SK-N-SH treated with all-trans-retinoic acid at 6 μM for 48 hours (cell line): ENCODE results near the gene TRRAP.
"Not testable (repeated sequence)": the region's sequence is repeated elsewhere in the genome, so short reads cannot be mapped to it uniquely, and the experiment has no call there.

Source experiments
- ATAC-seq: fragments of 200-7000 bp; cut with Tn5 transposase; 3 replicates; pipeline ENCODE4 v1.9.1; 2020; ENCODE audit warnings: mild to moderate bottlenecking, moderate library complexity
- ARNTL ChIP-seq: fragments of 450-650 bp; formaldehyde crosslinking; IDR thresholded peaks from 2 replicates; pipeline ENCODE4 v1.5.0; 2020; ENCODE audit warnings: low read depth, mild to moderate bottlenecking, moderate library complexity, borderline replicate concordance
- CREB5 ChIP-seq: fragments of 250-450 bp; sonication (Bioruptor Pico); IDR thresholded peaks from 2 replicates; pipeline ENCODE4 v1.5.1; 2020; ENCODE audit warnings: low read depth, mild to moderate bottlenecking, moderate library complexity
- CSDC2 ChIP-seq: fragments of 250-450 bp; sonication (Bioruptor Pico); IDR thresholded peaks from 2 replicates; pipeline ENCODE4 v1.5.0; 2020; ENCODE audit warnings: mild to moderate bottlenecking, moderate library complexity
- CSRNP3 ChIP-seq: fragments of 250-450 bp; sonication (Bioruptor Pico); IDR thresholded peaks from 2 replicates; pipeline ENCODE4 v1.5.1; 2021; ENCODE audit warnings: mild to moderate bottlenecking, moderate library complexity
- ESRRG ChIP-seq: fragments of 250-450 bp; sonication (Bioruptor Pico); IDR thresholded peaks from 2 replicates; pipeline ENCODE4 v1.6.1; 2021; ENCODE audit warnings: mild to moderate bottlenecking
- GLIS3 ChIP-seq: fragments of 250-450 bp; sonication (Bioruptor Pico); IDR thresholded peaks from 2 replicates; pipeline ENCODE4 v1.5.0; 2020; ENCODE audit warnings: mild to moderate bottlenecking, moderate library complexity
- ISL1 ChIP-seq: fragments of 250-450 bp; sonication (Bioruptor Pico); IDR thresholded peaks from 2 replicates; pipeline ENCODE4 v2.1.2; 2022; ENCODE audit warnings: mild to moderate bottlenecking, moderate library complexity
- OSR1 ChIP-seq: fragments of 250-450 bp; sonication (Bioruptor Pico); IDR thresholded peaks from 2 replicates; pipeline ENCODE4 v1.8.0; 2022; ENCODE audit warnings: moderate library complexity, mild to moderate bottlenecking, inconsistent platforms
- PATZ1 ChIP-seq: fragments of 250-450 bp; sonication (Bioruptor Pico); IDR thresholded peaks from 2 replicates; pipeline ENCODE4 v1.8.0; 2020; ENCODE audit warnings: mild to moderate bottlenecking, moderate library complexity, borderline replicate concordance
- PPARA ChIP-seq: fragments of 250-450 bp; sonication (Bioruptor Pico); IDR thresholded peaks from 2 replicates; pipeline ENCODE4 v1.5.0; 2020; ENCODE audit warnings: mild to moderate bottlenecking, borderline replicate concordance
- TOX ChIP-seq: fragments of 250-450 bp; sonication (Bioruptor Pico); IDR thresholded peaks from 2 replicates; pipeline ENCODE4 v1.8.0; 2021; ENCODE audit warnings: mild to moderate bottlenecking, moderate library complexity, borderline replicate concordance
- TSHZ2 ChIP-seq: fragments of 250-450 bp; sonication (Bioruptor Pico); IDR thresholded peaks from 2 replicates; pipeline ENCODE4 v1.5.0; 2020; ENCODE audit warnings: mild to moderate bottlenecking, moderate library complexity
- ZC3H10 ChIP-seq: fragments of 250-450 bp; sonication (Bioruptor Pico); IDR thresholded peaks from 2 replicates; pipeline ENCODE4 v1.5.1; 2021; ENCODE audit warnings: mild to moderate bottlenecking, moderate library complexity
- ZFP3 ChIP-seq: fragments of 250-450 bp; sonication (Bioruptor Pico); IDR thresholded peaks from 2 replicates; pipeline ENCODE4 v1.5.0; 2020; ENCODE audit warnings: mild to moderate bottlenecking, moderate library complexity
- ZFP30 ChIP-seq: fragments of 450-650 bp; formaldehyde crosslinking; IDR thresholded peaks from 2 replicates; pipeline ENCODE4 v1.5.0; 2022; ENCODE audit warnings: mild to moderate bottlenecking, moderate library complexity
- ZNF565 ChIP-seq: fragments of 450-650 bp; formaldehyde crosslinking; conservative IDR thresholded peaks from 2 replicates; pipeline ENCODE4 v1.5.0; 2020; ENCODE audit warnings: low read depth, mild to moderate bottlenecking, moderate library complexity

The TRRAP gene

GRCh38 chr7:98840096-98840495 lies 38.2 kb upstream of the TRRAP start:
- no peak for TF ChIP-seq ISL1 (CRISPR knock-in tag)
- TF ChIP-seq OSR1 (CRISPR knock-in tag), result no peak
- no peak for TF ChIP-seq CREB5 (CRISPR knock-in tag)
- no peak for TF ChIP-seq ZNF565
- TF ChIP-seq CSRNP3, result no peak
- TF ChIP-seq ARNTL (CRISPR knock-in tag), result no peak

GRCh38 chr7:98840722-98841121 lies 37.6 kb upstream of the TRRAP start:
- no peak for ATAC-seq
- no peak for TF ChIP-seq ARNTL (CRISPR knock-in tag)
- TF ChIP-seq PPARA, result no peak
- TF ChIP-seq ZC3H10 (CRISPR knock-in tag), result no peak
- TF ChIP-seq ESRRG (CRISPR knock-in tag), result no peak
- TF ChIP-seq CSRNP3, result no peak
- no peak for TF ChIP-seq CSDC2 (CRISPR knock-in tag)
- no peak for TF ChIP-seq PATZ1 (CRISPR knock-in tag)
- TF ChIP-seq ZNF565, result no peak
- TF ChIP-seq ZFP30 (CRISPR knock-in tag), result no peak
- no peak for TF ChIP-seq ZFP3 (CRISPR knock-in tag)
- TF ChIP-seq TSHZ2, result no peak

More at GRCh38 chr7:98840096-98840495, 38.2 kb upstream of the TRRAP start:
- ATAC-seq, result no peak

- ATAC-seq, result peak; percentile 86
- TF ChIP-seq TSHZ2 (no peak), CSDC2 (CRISPR knock-in tag) (no peak), ZFP3 (CRISPR knock-in tag) (no peak), GLIS3 (CRISPR knock-in tag) (no peak), CREB5 (CRISPR knock-in tag) (no peak), ARNTL (CRISPR knock-in tag) (no peak), OSR1 (CRISPR knock-in tag) (no peak), CSRNP3 (no peak), ZNF565 (no peak), TOX (CRISPR knock-in tag) (no peak), ZFP30 (CRISPR knock-in tag) (no peak)
Measured at GRCh38 chr7:98841179-98841997, 36.9 kb upstream of the TRRAP start.

- not testable (repeated sequence) for ATAC-seq
Measured at GRCh38 chr7:98842552-98842951, 35.8 kb upstream of the TRRAP start.
